ENCODE measurements around the gene LRP5. TPM values are rescaled to one million over a fixed set of nuclear protein-coding genes. Genes with fewer than 3 reads are reported as not detected.
A peak's percentile ranks its signal among the peaks of the same experiment; 100 is the strongest.

LRP5 gene
- total and polyA plus RNA-seq, 2 experiments from 2014 or later: 43.9 to 54.3 TPM

GRCh38 chr11:68352591-68352990 lies 40.2 kb downstream of the LRP5 start:
- H3K79me2 ChIP-seq: peaks cover 57% of the 10 kb centered on the region
- H4K20me1 ChIP-seq (ENCODE audit: insufficient read depth, poor library complexity, severe bottlenecking): peaks cover 19% of the 10 kb centered on the region
- H3K36me3 ChIP-seq (replicated peaks; ENCODE audit: insufficient read depth, low read depth): no peaks in the 10 kb centered on the region

GRCh38 chr11:68353118-68353517 lies 40.7 kb downstream of the LRP5 start:
- no peaks in the 10 kb centered on the region for H3K36me3 ChIP-seq (replicated peaks; ENCODE audit: insufficient read depth, low read depth)
- no peaks in the 10 kb centered on the region for H3K9me3 ChIP-seq (ENCODE audit: low read depth)
- 95% methylated on average over 7 of the region's 7 CpGs for WGBS (ENCODE audit: low lambda C conversion rate, missing lambda C conversion rate)
- H4K20me1 ChIP-seq (ENCODE audit: insufficient read depth, poor library complexity, severe bottlenecking): peaks cover 19% of the 10 kb centered on the region
- TF ChIP-seq CTCF (IDR thresholded peaks at IDR 0.05; ENCODE audit: poor library complexity): no peak
- no peak overlapping the region for H3K4me2 ChIP-seq
- H3K9me2 ChIP-seq (replicated peaks; ENCODE audit: insufficient read depth): no peaks in the 10 kb centered on the region
- peaks cover 52% of the 10 kb centered on the region for H3K79me2 ChIP-seq
- H3K4me3 ChIP-seq: no peak overlapping the region
- H3K27me3 ChIP-seq: no peaks in the 10 kb centered on the region
- peak overlapping the region; percentile 59 for H3K27ac ChIP-seq
- no peak overlapping the region for H2AFZ ChIP-seq
- H3K4me1 ChIP-seq (ENCODE audit: insufficient read depth): no peaks in the 10 kb centered on the region
- DNase-seq (ENCODE audit: low spot score): no peak

More at GRCh38 chr11:68352591-68352990, 40.2 kb downstream of the LRP5 start:
- Histone ChIP-seq H3K9me3 (ENCODE audit: low read depth) (no peaks in the 10 kb centered on the region), H3K4me1 (ENCODE audit: insufficient read depth) (no peaks in the 10 kb centered on the region), H3K4me2 (no peak overlapping the region), H2AFZ (no peak overlapping the region), H3K4me3 (no peak overlapping the region), H3K9me2 (replicated peaks; ENCODE audit: insufficient read depth) (no peaks in the 10 kb centered on the region), H3K27me3 (no peaks in the 10 kb centered on the region), H3K27ac (no peak overlapping the region)
- TF ChIP-seq EZH2phosphoT487 (IDR thresholded peaks at IDR 0.05; ENCODE audit: low read depth, severe bottlenecking, unreplicated experiment) (no peak), CTCF (IDR thresholded peaks at IDR 0.05; ENCODE audit: poor library complexity) (no peak), EZH2 (IDR thresholded peaks at IDR 0.05; ENCODE audit: borderline replicate concordance) (no peak)
- no peak for DNase-seq (ENCODE audit: low spot score)
- 99% methylated on average over 4 of the region's 4 CpGs for WGBS (ENCODE audit: low lambda C conversion rate, missing lambda C conversion rate)

GRCh38 chr11:68353669-68354068 lies 41.3 kb downstream of the LRP5 start:
- no peaks in the 10 kb centered on the region for H3K36me3 ChIP-seq (replicated peaks; ENCODE audit: insufficient read depth, low read depth)
- peaks cover 48% of the 10 kb centered on the region for H3K79me2 ChIP-seq
- no peak overlapping the region for H3K4me3 ChIP-seq
- H3K9me3 ChIP-seq (ENCODE audit: low read depth): no peaks in the 10 kb centered on the region
- no peak overlapping the region for H3K4me2 ChIP-seq
- H4K20me1 ChIP-seq (ENCODE audit: insufficient read depth, poor library complexity, severe bottlenecking): peaks cover 19% of the 10 kb centered on the region
- H3K9me2 ChIP-seq (replicated peaks; ENCODE audit: insufficient read depth): no peaks in the 10 kb centered on the region
- TF ChIP-seq EZH2 (IDR thresholded peaks at IDR 0.05; ENCODE audit: borderline replicate concordance): no peak
- TF ChIP-seq CTCF (IDR thresholded peaks at IDR 0.05; ENCODE audit: poor library complexity): no peak
- no peaks in the 10 kb centered on the region for H3K4me1 ChIP-seq (ENCODE audit: insufficient read depth)
- WGBS (ENCODE audit: low lambda C conversion rate, missing lambda C conversion rate): 87% methylated on average over 11 of the region's 11 CpGs
- no peak overlapping the region for H2AFZ ChIP-seq
- H3K27ac ChIP-seq: peak overlapping the region; percentile 59
- no peak for DNase-seq (ENCODE audit: low spot score)
- H3K27me3 ChIP-seq: no peaks in the 10 kb centered on the region
